ENCODE results near the gene MON1B.

Gene MON1B

DNA sequence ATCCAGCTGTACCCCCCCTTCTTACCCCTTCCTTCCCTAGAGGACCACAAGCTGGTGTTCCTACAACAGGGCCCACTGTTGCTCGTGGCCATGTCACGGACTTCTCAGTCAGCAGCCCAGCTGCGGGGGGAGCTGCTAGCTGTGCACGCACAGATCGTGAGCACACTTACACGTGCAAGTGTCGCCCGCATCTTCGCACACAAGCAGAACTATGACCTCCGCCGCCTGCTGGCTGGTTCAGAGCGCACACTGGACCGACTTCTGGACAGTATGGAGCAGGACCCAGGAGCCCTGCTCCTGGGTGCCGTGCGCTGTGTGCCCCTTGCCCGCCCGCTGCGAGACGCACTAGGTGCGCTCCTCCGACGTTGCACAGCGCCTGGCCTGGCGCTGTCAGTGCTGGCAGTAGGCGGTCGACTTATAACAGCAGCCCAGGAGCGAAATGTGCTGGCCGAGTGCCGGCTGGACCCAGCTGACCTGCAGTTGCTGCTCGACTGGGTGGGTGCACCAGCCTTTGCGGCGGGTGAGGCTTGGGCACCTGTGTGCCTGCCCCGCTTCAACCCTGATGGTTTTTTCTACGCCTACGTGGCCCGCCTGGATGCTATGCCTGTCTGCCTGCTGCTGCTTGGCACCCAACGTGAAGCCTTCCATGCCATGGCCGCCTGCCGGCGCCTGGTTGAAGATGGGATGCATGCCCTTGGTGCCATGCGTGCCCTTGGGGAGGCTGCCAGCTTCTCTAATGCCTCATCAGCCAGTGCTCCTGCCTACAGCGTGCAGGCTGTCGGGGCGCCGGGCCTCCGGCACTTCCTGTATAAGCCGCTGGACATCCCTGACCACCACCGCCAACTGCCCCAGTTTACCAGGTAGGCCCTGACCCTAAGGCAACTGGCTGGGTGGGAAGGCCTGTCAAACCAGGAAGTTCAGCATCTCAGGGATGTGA lies 3.6 kb downstream of the MON1B start:
- in situ Hi-C loops (cut with MboI; ENCODE audit: low sequenced_read_pairs), result no loop called here

DNA sequence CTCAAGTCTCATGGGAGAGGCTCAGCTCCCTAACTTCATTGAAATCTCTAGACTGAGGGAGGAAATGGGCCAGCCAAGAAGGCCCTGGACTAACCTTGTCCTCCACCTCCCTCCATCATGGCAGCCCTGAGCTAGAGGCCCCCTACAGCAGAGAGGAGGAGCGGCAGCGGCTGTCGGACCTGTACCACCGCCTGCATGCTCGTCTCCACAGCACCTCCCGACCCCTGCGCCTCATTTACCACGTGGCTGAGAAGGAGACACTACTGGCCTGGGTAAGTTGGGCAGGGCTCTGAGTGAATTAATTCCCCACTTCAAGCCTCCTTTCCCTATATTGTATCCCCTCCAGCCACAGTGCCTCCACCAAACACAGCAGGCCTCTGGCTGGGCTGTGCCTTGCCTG lies 4.4 kb downstream of the MON1B start:
- in situ Hi-C loops (cut with MboI; ENCODE audit: low sequenced_read_pairs), result no loop called here

DNA sequence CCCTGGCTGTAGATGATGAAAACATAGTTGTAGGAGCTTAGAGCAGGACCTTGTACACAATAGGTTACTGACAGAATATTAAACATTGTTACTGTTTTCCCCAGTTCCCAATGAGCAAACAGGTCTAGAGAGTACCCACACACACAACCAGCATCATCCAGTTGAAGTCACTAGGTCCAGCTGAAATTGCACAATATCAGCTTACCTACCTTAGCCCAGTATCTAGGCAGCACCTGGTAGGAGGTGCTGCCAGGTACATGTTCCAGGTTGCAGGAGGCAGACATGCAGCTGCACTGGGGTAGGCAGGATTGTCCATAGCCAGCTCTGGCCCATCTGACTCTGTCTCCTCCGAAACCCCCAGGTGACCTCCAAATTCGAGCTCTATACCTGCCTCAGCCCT lies 6.8 kb downstream of the MON1B start:
- in situ Hi-C loops (cut with MboI; ENCODE audit: low sequenced_read_pairs), result no loop called here

DNA sequence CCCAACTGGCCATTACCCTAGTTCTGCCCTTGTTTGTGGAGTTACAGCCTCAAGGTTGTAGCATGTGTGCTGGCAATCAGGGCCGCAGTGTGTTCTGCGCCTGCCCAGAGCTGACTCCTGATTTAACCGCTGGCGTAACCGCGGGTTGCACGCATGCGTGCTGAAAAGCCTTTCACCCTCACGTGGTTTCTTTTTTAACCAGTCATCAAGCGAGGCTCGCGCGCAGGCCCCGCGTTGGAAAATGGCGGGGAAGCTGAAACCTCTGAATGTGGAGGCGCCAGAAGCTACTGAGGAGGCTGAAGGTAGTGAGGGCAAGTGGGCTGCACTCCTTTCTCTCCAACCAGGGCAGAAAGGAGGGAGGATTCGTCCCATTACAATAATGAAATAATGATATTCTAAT lies 8.2 kb downstream of the MON1B start, which contains the start of gene SYCE1L:
Gene SYCE1L, plus strand, starts transcription at position 198 of the 400 bp plus-strand sequence. Its CDS starts 44 bp downstream, at position 242.
- in situ Hi-C loops (cut with MboI; ENCODE audit: low sequenced_read_pairs), result no loop called here

DNA sequence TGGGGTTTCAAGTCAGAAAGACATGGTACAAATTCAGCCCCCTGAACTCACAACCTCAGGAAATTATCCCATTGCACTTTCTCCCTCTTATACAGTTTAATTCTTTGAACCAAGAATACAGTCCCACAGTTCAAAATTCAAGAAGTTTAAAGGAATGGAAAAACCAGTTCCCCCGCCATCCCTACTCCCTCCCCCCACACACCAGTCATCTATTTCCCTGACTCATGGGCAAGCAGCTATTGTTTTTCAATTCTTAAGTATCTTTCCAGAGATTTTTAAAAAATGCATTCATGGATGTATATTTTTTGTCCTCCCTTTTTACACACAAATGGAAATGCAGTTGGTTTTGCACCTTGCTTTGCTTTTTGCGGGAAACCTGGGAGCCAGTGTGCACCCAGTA lies 15.5 kb downstream of the MON1B start:
- in situ Hi-C loops (cut with MboI; ENCODE audit: low sequenced_read_pairs), result no loop called here

DNA sequence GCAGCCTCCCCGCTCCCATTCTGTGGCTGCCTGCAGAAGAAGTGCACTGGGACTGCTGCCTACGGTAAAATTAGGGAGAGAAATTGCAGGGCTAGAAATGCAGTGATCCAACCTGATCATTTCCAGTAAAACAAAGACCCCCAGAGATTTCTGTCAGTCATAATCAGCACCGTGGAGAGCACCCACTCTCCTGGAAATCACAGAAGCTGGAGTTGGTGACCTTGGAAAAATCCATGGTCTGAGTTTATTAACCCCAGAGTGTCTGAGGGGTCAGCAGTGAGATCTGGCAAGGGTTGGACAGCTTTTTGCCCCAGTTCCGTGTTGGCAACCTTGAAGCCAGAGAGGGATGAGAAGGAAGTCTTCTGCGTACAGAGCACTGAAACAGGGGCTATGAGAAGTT lies 16.0 kb downstream of the MON1B start:
- in situ Hi-C loops (cut with MboI; ENCODE audit: low sequenced_read_pairs), result no loop called here

DNA sequence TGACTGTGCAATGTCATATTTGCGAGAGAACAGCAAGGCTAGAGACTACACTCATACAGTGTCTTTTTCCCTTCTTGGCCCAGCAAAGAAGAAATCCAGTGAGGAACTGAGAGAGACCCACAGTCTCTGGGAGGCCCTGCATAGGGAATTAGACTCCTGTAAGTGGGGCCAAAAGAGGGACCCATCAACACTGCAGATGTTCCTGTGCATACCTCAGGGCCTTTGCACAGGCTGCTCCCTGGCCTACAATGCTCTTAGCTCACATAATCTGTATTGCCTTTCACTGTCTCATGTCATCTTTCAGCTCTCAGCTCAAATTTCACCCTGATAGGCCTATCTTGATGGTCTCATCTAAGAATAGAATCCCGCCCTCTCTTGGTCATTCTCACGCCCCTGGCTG lies 17.4 kb downstream of the MON1B start:
- in situ Hi-C loops (cut with MboI; ENCODE audit: low sequenced_read_pairs), result no loop called here

DNA sequence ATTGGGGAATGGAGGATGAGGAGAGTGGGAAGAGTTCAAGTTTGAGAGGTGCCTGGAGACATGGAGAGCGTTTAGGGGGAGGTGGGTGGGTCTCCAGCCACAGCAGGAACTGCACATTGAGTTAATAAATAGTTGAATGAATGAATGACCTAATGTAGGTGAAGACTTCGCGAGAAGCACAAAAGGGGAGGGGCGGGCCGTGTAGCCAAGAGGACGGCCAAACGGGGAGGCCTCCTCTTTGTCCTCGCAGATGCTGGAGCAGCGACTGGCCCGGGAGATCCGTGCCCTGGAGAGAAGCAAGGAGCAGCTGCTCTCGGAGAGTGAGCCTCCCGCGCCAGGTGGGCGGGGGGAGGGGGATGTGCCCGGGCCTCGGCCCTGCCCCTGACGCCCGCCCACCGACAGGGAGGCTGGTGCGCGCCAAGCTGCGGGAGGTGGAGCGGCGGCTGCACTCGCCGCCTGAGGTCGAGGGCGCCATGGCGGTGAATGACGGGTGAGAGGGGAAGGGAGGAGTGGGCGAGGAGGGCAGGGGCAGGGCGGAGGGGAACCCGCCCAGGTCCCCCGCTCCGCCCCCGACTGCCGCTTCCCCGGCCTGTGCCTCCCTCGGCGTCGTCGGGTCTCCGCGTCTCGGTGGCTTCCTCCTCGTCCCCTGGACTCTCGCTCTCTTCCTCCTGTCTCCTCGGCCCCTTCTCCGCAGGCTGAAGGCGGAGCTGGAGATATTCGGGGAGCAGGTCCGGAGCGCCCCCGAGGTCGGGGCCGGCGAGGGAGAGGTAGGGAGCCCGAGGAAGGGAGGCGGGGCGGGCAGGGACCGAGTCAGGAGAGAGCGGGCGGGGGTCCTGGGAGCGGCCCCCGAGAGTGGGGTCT lies 21.1 kb downstream of the MON1B start:
- in situ Hi-C loops (cut with MboI; ENCODE audit: low sequenced_read_pairs), result no loop called here

DNA sequence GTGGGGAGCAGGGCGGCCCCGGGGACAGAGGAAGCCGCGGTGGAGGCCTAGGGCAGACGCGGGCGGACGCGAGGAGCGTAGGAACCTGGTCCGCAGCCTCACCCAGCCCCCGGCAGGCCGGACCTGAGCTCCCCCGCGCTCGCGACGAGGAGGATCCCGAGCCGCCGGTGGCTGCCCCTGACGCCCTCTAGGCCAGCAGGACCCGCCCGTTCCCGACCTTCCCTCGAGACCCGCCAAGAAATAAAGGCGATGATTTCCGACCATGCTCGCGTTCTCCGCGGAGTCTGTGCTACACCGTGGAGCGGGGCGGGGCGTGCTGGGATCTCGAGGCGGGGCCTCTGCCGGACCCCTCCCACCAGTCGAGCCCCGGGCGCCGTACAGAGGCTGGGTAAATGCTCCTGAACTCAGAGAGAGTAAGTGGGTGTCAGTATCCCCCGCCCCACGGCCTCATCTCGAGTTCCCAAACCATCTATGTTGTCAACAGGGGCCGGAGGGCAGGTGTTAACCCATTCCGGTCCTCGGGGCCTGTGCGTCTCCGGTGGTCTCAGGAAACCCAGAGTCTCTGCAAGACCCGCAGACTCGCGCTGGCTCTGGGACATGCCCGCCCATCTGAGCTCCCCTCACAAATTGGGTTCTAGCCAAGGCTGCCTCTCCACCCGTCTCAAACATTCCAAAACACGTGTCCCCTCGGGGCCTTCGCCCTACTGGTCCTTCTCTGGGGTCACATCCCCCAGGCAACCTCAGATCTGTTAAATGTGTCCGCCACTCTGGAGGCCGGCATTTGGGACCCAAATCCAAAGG lies 22.0 kb downstream of the MON1B start:
- in situ Hi-C loops (cut with MboI; ENCODE audit: low sequenced_read_pairs), result no loop called here

DNA sequence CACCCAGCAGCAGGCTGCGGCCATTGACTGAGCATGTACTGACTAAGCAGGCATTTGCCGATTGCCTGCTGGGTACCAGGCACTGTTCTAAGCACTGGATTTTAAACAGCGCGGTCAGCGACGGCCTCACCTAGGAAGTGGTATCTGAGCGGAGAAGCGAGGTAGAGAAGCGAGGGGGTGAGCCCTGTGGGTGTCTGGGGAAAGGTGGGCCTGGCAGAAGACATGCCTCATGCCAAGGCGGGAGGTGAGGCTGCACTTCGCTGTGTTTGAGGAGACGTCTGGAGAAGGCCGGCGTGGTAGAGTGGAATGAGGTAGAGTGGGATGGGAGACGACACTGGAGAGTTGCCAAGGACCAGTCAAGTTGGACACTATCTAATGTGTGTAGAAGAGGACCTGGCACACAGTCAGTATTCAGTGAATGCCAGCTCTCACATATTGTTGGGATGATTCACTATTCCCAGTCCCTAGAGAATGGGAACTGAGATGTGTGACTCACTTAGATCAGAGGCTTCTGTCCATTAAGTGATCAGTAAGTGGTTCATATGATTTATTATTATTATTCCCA lies 22.6 kb downstream of the MON1B start:
- in situ Hi-C loops (cut with MboI; ENCODE audit: low sequenced_read_pairs), result no loop called here

DNA sequence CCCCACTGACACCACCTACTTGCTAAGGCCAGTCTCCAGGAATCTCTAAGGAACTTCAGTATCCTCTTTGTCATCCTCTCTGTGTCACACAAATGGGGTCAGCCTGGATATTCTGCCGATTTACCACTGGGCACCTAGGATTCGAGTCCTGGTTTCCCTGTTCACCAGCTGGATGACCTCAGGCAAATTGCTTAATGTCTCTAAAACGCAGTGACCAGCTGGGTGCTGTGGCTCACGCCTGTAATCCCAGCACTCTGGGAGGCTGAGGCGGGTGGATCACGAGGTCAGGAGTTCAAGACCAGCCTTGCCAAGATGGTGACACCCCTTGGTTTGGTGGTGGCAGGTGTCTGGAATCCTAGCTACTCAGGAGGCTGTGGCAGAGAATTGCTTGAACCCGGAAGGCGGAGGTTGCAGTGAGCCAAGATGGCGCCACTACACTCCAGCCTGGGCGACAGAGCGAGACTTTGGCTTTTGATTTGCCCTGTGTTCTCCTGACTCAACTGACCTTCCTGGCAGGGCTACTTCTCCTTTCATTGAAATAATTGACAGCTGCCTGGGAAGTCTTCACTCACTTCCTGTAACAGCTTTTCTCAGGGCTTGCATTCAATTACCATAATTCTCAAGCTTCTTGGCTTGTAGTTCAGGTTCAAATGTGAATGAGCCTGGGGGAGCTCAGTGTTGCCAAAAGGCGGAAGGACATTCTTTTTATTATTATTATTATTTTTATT lies 23.6 kb downstream of the MON1B start:
- in situ Hi-C loops (cut with MboI; ENCODE audit: low sequenced_read_pairs), result no loop called here

DNA sequence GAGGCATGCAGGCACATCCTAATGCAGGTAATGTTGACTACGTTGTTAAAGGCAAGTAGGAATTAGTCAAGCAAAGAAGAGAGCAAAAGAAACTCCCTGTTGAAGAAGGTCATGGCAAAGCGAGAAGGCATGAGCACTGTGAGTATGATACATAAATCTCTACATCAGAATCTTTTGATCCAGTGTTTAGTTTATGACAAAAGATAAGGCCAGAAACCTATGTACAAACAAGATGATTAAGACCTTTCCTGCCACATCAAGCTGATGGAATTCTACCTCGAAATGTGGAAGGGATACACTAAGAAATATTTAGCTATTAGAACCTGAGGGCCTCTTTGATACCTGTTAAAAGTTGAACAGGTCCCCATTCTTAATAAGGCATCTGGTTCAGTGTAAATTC lies 28.4 kb downstream of the MON1B start:
- in situ Hi-C loops (cut with MboI; ENCODE audit: low sequenced_read_pairs), result no loop called here

DNA sequence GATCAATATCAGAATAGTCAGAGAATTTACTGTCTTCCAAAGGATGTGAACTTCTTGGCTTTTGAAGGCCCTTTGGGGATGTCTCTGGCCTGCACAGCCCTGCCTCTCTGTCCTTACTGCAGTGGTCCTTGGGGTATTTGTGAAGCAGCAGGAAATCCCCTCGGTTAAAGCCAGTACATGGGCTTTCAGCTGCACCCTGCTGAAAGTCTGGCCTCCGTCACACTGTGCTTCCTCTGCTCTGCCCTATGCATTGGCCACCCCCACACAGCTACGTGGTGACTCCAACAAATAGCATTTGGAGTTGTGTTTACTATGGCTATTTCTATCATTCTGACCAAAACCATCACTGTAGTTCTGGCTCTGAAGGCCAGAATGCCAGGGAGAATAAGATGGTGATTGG lies 29.4 kb downstream of the MON1B start:
- in situ Hi-C loops (cut with MboI; ENCODE audit: low sequenced_read_pairs), result no loop called here

DNA sequence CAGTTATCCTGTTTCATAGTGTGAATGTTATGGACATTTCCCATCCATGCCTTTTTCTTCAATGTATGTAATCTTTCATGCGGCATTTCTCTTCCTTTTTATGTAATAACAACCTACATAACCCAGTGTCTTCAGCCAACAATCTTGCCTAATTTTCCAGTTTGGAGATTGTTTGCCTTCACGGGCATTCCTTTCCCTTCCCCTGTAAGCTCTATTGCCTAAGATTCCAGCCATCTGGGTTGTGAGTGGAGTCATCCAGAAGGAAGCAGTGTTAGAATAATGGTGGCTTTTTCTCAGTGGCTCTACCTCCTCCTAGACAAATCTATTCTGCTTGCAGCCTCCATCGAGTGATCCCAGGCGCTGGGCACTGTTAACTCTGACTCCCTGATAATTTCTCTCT lies 30.5 kb downstream of the MON1B start:
- in situ Hi-C loops (cut with MboI; ENCODE audit: low sequenced_read_pairs), result no loop called here

DNA sequence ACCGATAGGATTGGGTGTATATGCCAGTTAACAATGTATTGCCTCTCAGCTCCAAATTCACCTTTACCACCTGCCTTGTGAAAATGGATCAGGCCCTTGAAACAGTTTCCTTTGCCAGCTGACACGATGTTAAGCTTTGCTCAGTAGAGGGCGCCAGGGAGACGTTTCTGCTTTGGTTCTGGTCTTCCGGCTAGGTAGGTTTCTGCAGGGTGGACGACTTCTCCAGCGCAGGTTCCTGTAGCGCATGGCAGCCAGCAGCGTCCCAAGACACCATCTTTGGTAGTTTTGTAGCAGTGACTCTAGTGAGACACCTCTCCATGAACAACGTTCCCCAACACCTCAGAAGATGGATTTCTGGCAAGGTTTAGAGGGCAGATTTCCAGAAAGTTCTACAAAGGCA lies 32.2 kb downstream of the MON1B start:
- in situ Hi-C loops (cut with MboI; ENCODE audit: low sequenced_read_pairs), result no loop called here

DNA sequence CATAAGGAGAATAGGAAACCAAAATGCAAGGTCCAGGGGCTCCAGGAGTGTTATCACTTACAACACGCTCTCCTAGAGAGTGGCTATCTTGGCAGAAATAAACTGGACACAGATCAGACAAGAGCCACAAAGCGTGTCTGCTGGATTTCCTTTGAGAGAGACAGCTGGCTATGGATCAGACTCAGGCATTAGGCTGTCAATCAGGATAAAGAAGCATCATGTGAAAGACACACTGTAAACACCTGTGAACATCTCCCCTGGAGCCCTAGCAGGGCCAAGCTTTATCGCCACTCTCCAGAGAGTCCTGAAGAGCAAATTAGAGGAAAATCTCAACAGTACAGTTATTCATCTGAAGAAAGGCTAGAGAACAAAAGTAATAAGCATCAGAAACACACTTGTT lies 34.2 kb downstream of the MON1B start:
- in situ Hi-C loops (cut with MboI; ENCODE audit: low sequenced_read_pairs), result no loop called here

DNA sequence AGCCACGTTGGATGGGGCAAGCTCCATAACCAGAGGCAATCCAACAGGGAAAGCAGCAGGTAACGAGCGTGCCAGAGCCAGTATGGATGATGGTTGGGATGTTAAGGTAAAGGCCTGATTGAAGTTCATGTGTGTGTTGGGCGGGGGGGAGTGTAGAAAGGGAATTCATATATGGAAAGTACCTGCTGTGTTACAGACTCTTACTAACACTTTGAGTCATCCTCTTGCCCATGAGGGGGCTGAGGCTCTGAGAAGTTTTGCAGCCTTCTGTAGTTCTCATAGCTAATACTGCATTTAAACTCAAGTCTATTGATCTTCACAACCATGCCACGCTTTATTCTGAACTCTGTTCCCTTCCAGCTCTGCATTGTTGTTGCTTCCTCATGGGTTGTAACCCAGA lies 36.8 kb downstream of the MON1B start:
- in situ Hi-C loops (cut with MboI; ENCODE audit: low sequenced_read_pairs), result no loop called here

DNA sequence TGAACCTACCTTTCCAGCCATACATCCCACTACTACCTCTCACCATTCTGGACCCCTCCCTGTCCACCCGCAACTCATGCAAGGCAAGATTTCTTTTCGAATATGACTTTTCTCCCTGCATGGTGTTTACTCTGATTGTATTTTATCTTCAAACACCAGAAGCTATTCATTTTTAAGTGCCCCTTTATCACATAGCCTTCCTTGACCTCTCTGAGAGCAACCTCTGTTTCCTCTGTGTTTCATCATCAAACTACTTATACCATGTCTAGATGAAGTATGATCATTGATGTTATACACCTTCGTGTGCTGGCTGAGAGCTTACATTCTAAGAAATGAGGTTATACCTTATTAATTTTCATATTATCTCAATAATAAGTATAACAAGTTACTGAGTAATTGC lies 40.1 kb downstream of the MON1B start:
- in situ Hi-C loops (cut with MboI; ENCODE audit: low sequenced_read_pairs), result loop anchor here (10.0 kb wide), 1 partner anchor 354 kb away; no protein-coding TSS in a partner anchor

DNA sequence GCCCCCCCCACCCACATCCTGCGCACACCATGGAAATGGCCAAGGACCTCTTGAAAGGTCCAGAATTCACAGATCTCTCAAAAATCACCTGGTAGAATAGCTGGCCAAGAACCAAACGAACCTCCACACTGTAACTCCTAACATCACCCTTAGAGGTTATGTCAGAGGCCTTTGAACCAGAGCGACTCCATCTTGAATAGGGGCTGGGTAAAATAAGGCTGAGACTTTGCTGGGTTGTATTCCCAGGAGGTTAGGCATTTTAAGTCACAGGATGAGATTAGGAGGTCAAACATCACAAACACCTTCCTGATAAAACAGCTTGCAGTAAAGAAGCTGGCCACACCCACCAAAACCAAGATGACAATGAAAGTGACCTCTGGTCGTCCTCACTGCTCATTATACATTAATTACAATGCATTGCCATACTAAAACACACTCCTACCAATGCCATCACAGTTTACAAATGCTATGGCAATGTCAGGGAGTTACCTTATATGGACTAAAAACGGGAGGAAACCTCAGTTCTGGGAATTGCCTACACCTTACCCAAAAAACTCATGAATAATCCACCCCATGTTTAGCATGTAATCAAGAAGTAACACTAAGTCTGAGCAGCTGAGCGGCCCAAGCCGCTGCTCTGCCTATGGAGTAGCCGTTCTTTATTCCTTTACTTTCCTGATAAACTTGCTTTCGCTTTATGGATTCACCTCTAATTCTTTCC lies 43.0 kb downstream of the MON1B start:
- in situ Hi-C loops (cut with MboI; ENCODE audit: low sequenced_read_pairs), result loop anchor here (10.0 kb wide), 1 partner anchor 351 kb away; no protein-coding TSS in a partner anchor
